Stimulated activated CD8-positive, alpha-beta memory T cell treated with anti-CD3 and anti-CD28 coated beads, Interleukin-7, amount 100 ng/mL, for 4 hours (primary cell): ENCODE measurements around the gene RBMS3.
A peak's percentile ranks its signal among the peaks of the same experiment; 100 is the strongest.
"Not testable (repeated sequence)": the region's sequence is repeated elsewhere in the genome, so short reads cannot be mapped to it uniquely, and the experiment has no call there.

Source experiments
- DNase-seq, 2 donors: peaks; one replicate each; pipeline ENCODE4 v3.0.0-alpha.2; 2020; ENCODE audit warnings: low read depth in 2 of 2

Gene RBMS3

DNA sequence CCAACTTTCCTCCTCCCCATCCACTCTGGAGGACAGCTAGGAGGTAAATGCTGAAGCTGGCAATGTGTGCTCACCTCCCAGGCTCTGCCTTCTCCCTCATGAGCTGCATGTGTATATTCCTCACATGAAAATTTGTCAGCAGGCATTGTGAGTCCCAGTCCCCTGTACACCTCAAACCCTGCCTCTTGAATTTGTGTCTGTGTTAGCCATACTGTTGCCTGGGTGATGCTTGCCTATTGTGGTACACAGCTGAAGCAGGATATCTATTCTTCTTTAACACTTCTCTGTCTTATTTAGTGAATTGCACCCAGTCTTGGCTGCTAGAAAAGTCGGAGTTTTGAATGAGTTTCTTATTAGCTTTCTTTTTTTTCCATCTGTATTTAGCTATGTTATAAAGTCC is 739.5 kb downstream of the RBMS3 start:
- no peak for DNase-seq

DNA sequence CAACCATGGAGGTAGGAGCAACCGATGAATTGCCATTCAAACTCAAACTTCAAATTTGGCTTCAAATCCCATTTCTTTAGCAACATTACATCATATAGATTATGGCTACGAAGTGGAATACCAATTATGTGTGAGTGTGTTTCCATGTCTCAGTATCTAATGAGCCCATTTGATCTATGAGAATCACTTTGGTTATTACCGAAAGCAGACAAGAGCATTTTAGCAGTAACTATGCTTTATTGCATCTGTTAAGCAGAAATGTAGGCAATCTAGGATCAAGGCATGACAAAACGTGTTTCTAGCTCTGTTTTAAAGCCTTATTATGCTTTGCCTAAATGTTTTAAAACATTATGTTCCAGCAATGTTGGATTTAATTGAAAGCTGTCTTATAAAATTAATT is 743.6 kb downstream of the RBMS3 start:
- DNase-seq = no peak

DNA sequence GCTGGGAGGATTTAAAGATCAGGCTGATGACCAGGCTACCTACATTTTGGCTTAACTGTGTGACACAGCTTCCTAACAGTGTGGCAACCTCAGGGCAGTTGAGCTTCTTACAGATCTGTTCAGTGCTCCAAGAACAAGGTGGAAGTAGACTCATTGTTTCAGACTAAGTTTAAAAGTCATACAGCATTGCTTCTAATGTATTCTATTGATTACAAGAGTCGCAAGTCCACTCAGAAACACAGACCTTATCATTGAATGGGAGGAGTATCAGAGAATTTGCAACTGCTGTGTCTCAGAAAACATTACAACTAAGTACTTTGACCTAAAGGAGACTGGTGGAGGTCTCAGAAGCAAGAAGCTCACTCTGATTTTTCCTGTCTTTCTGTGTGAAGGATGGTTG is 746.0 kb downstream of the RBMS3 start:
- no peak for DNase-seq

DNA sequence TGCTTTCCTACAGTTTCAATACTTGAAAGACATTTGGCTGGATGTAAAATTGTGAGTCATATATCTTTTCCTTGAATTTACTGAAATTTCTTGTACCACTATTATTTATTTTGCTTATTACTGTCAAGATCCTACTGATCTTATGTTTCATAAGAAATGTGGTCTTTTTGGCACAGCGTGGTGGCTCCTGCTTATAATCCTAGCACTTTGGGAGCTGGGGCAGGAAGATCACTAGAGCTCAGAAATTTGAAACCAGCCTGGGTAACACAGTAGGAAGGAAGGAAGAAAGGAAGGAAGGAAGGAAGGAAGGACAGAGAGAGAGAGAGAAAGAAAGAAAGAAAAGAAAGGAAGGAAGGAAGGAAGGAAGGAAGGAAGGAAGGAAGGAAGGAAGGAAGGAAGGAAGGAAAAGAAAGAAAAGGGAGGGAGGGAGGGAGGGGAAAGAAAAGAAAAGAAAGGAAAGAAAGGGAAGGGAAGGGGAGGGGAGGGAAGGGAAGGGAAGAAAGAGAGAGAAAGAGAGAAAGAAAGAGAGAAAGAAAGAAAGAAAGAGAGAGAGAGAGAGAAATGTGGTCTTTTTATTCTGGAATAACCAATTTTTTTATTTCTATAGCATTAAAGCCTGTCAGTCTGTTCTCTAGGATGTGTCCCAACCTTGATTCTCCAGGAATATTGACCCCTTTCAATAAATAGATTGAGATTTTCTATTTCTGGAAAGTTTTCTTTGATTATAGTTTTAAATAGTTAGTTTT is 753.5 kb downstream of the RBMS3 start:
- no peak for DNase-seq

DNA sequence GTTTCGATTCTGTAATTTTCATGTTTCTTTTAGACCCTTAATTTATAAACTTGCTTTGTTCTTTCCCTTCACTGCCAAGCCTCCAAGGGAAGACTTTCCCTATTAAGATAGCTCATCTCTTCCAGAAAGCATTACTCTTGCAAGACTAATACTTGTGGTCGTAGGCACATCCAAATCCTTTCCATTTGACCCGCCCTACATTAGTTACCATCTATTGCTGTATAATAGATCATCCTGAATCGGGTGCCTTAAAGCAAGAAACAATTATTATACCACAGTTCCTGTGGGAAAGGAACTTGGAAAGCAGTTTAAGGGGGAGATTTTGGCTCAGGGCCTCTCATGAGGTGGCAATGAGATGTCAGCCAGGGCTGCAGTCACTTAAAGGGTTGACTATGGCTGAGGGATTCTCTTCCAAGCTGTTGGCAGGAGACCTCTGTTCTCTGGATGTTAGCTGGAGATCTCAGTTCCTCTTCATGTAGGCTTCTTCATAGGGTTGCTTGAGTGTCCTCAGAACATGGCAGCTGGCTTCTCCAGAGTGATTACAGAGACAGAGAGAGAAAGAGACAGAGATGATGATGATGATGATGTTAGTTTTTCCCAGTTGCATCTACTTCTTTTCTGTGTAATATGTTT is 755.2 kb downstream of the RBMS3 start:
- no peak for DNase-seq

DNA sequence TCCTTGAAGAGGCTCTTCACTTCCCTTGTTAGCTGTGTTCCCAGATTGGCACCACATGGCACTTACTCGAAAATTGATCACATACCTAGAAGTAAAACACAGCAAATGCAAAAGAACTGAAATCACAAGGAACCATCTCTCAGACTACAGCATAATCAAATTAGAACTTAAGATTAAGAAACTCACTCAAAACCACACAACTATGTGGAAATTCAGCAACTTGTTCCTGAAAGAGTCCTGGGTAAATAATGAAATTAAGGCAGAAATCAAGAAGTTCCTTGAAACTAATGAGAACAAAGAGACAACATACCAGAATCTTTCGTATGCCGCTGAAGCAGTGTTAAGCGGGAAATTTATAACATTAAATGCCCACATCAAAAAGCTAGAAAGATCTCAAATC is 759.3 kb downstream of the RBMS3 start:
- no peak for DNase-seq

DNA sequence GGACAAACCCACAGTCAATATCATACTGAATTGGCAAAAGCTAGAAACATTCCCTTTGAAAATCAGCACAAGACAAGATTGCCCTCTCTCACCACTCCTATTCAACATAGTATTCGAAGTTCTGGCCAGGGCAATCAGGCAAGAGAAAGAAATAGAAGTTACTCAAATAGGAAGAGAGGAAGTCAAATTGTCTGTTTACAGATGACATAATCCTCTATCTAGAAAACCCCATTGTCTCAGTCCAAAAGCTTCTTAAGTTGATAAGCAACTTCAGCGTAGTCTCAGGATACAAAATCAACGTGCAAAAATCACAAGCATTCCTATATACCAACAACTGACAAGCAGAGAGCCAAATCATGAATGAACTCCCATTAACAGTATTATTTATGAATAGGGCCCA is 760.6 kb downstream of the RBMS3 start:
- not testable (repeated sequence) for DNase-seq

DNA sequence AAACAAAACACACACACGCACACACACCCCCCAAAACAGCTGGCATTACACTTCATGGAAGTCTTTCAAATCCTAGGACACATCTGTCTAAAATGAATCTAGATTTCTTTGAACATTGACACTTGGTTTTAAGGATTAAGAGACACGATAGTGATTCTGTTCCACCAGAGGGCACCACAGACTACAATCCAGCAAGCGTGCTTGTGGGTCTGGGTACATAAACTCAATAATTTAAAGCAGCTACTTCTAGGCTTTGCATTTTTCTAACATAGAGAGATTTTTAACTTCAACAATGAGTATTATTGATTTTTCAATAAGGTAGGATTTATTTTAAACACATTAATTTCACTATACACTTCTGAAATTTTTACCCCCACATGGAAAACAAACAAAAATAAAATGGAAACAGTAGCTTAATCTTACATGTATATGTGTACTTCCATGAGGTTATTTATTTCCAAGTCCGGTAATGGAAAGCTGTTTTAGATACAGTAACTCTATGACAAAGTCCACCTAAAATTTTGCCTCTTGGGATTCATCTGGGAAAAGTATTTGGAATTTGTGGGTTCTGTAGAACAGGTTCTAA is 761.5 kb downstream of the RBMS3 start:
- DNase-seq = peak; percentile 13 to 31

DNA sequence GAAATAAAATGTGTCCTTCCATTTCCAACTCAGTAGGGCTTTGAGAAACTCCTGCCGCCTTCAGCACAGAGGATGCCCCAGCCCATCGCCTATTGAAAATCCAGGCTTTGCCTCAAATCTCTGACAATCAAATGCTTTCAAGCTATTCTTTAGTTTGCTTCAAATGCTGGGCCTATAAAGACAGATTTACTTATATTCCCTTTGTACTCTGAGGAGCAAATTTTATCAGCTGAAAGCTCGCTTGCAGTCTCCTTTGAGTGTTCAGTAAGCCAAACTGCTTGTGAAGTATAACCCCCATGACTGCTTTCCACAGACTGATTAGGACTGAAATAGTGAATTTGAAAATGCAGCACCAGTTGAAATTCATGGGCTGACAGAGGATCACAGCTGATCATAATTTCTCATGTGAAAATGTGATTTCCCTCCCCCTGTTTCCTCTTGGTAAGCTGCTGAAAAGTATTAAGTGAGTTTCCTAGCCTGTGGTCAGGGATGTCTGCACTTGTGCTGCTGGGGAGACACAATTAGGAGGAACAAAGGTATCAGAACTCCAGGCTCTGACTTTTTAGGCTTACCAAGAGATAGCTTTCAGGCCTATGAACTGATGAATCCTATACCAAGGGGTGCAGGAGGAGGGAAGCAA is 762.2 kb downstream of the RBMS3 start:
- DNase-seq = no peak

DNA sequence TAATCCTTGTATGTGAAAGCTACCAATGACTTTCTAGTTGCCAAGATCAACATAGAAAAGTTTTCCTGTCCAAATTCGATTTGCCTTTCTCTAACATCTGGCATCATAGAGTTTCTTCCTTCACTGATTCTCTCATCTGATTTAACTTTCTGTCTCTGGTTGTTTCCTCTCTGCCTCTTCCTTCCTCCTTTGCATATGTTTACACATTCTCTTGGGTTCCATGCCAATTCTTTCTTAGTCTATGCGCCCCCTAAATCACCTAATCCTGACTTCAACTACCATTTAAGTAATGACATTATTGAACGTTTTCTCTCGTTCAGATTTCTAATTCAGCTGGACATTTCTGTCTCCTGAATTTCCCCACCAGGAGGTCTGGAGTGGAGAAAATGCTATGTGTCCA is 763.6 kb downstream of the RBMS3 start:
- no peak for DNase-seq

DNA sequence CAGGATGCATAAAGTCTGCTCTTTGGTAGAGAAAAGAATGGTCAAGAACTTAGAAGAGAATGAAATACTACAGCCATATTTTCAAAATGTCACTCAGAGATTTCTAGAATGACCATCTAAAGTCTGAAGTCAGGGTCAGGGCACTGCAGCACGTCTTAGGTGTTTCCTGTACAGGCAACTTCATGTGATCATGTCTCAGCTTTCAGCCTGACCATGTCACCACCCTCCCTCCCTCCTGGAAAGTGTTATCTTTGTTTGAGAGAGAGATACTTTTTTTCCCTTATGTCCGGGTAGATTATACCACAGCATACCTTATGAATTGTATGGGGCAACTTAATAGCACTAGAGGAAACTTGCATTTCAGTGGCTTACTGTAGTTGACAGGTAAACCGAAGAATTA is 767.6 kb downstream of the RBMS3 start:
- DNase-seq = no peak

DNA sequence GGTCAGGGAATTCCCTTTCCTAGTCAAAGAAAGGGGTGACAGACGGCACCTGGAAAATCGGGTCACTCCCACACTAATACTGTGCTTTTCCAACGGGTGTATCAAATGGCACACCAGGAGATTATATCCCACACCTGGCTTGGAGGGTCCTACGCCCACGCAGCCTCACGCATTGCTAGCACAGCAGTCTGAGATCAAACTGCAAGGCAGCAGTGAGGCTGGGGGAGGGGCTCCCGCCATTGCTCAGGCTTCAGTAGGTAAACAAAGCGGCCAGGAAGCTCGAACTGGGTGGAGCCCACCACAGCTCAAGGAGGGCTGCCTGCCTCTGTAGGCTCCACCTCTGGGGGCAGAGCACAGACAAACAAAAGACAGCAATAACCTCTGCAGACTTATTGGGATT is 769.2 kb downstream of the RBMS3 start:
- not testable (repeated sequence) for DNase-seq

DNA sequence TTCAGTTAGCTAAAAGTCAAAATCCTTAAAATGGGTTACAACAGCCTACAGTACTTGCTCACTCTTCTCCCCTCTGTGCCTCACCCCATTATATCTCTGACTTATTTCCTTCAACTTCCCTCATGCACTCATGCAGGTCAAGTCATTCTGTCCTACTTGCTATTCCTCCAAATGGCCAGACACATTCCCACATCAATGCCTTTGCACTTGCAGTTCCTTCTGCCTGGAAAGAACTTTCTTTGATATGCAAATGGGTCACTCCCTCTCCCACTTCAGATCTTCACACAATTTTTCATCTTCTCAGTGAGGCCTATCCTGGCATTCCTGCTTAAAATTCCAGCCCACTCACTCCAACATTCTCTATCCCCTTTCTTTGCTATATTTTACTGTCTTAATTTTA is 778.4 kb downstream of the RBMS3 start:
- DNase-seq = no peak
